ENCODE results near the gene SH3RF3. TPM values are rescaled to one million over a fixed set of nuclear protein-coding genes. Genes with fewer than 3 reads are reported as not detected.

Gene SH3RF3
- total and polyA plus RNA-seq, 9 of the 15 experiments (the other 6 are each of a cell fraction or from before 2014, with no cell fraction given) = 0.02 TPM; not detected in 8

- TF ChIP-seq AFF1 (IDR thresholded peaks at IDR 0.05; ENCODE audit: low read depth in 1 of 2, partially characterized antibody in 2 of 2) (peak in 1 of 2 experiments; percentile 28), HMGXB4 (CRISPR knock-in tag; IDR thresholded peaks at IDR 0.05) (no peak), PHF20 (IDR thresholded peaks at IDR 0.05; ENCODE audit: partially characterized antibody) (no peak), THRA (IDR thresholded peaks at IDR 0.05) (no peak), ARID1B (IDR thresholded peaks at IDR 0.05) (peak; percentile 13; the same call in 1 of the 2 replicates), POLR2H (tag; IDR thresholded peaks at IDR 0.05; ENCODE audit: low read depth) (peak; percentile 65), RFX7 (CRISPR knock-in tag; IDR thresholded peaks at IDR 0.05) (no peak), FOSL1 (tag; conservative IDR thresholded peaks at IDR 0.05) (peak; percentile 57), NFIC (IDR thresholded peaks at IDR 0.05) (no peak), GABPB1 (CRISPR knock-in tag; IDR thresholded peaks at IDR 0.05) (no peak), ZNF280B (CRISPR knock-in tag; IDR thresholded peaks at IDR 0.05) (no peak), BRF1 (IDR thresholded peaks at IDR 0.05; ENCODE audit: borderline replicate concordance, extremely low read depth, insufficient read length) (no peak), SOX6 (IDR thresholded peaks at IDR 0.05) (peak; percentile 71), POLR2AphosphoS2 (IDR thresholded peaks at IDR 0.05; ENCODE audit: low read length) (no peak), PHB (CRISPR knock-in tag; IDR thresholded peaks at IDR 0.05) (no peak), SIRT6 (IDR thresholded peaks at IDR 0.05; ENCODE audit: low read depth, low read length) (no peak), ESRRA (IDR thresholded peaks at IDR 0.05; ENCODE audit: borderline replicate concordance, low read depth) (peak; percentile 95), FOXJ3 (CRISPR knock-in tag; IDR thresholded peaks at IDR 0.05) (no peak), ATF3 (IDR thresholded peaks at IDR 0.05) (peak; percentile 90), ATF3 (CRISPR knock-in tag; conservative IDR thresholded peaks at IDR 0.05) (no peak)
Measured at GRCh38 chr2:109279243-109279860, 150.3 kb downstream of the SH3RF3 start (continued).
